Measurements from ENCODE around the gene CDH15.

DNA sequence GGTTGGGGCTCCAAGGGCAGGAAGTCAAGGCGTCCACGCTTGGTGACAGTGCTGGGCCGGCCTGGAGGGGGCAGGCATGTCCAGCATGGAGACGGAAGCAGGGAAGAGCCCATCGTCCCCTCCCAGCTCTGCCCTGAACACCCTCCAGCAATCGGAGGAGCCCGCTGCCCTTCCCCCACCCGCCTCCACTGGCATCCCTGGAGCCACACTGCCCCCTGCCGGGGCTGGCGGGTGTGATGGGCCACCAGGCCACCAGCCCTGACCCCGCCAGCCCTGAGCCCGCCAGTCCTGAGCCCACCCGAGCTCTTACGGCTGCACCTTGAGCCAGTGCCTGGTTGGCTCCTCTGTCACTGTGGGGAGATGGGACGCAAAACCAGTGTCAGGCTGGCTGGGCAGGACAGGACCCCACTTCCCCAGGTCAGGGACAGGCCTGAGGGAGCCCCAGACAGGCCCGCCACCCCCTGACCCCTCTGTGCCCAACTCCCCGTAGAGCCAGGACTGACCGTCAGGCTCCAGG is 4.1 kb upstream of the CDH15 start:
- no peak for TF ChIP-seq POLR2A (IDR thresholded peaks at IDR 0.05; ENCODE audit: low read depth, low read length)
- TF ChIP-seq POLR2AphosphoS5 (IDR thresholded peaks at IDR 0.05; ENCODE audit: low read depth, low read length): no peak
- no peak for TF ChIP-seq TAF1 (IDR thresholded peaks at IDR 0.05; ENCODE audit: borderline replicate concordance, low read depth, low read length)

Measured in GM12892 (cell line).